Measurements from ENCODE around the gene SMIM44. TPM values are rescaled to one million over a fixed set of nuclear protein-coding genes. Genes with fewer than 3 reads are reported as not detected.
"Not testable (repeated sequence)": the region's sequence is repeated elsewhere in the genome, so short reads cannot be mapped to it uniquely, and the experiment has no call there.

Gene SMIM44
- polyA plus RNA-seq (ENCODE audit: insufficient read length), result not detected
- long read RNA-seq, donor 1, result 0 reads
- long read RNA-seq, donor 2, result 0 reads
- long read RNA-seq, donor 3, result 0 reads
- long read RNA-seq, donor 4, result 0 reads
- long read RNA-seq, donor 5, result 0 reads
- long read RNA-seq, donor 6, result 0 reads
- long read RNA-seq, donor 7, result 0 reads
- long read RNA-seq, donor 8, result 0 reads

GRCh38 chr19:3483226-3483628 lies at the start of gene SMIM44:
TSS of gene SMIM44 (minus strand) at chr19:3483441. CDS start at chr19:3483403, 38 bp downstream.
- DNase-seq, result no peak

- no peak for DNase-seq
Measured at GRCh38 chr19:3533033-3533432, 49.8 kb upstream of the SMIM44 start.

DNA sequence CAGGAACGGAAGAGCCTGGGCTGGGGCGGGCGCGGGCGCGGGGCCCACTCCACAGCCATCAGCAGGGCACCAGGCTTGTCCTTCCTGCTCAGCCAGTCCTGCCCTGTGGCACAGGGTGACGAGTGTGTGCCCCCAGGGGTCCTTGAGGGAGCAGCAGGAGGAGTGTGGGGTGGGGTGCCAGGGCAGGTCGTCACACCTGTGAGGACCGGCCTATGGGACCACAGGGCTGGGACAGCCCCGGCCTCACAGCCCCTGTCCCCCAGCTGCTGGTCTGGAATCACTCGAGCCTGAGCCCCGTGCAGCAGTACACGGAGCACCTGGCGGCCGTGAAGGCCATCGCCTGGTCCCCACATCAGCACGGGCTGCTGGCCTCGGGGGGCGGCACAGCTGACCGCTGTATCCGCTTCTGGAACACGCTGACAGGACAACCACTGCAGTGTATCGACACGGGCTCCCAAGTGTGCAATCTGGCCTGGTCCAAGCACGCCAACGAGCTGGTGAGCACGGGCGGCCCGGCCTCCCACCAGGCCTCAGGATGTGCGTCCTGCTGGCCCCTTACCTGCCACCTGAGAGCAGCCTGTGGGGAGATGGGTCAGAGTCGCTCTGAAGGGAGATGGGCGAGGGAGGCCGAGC lies 49.0 kb upstream of the SMIM44 start:
- no peak for DNase-seq

GRCh38 chr19:3531716-3532115 lies 48.5 kb upstream of the SMIM44 start:
- DNase-seq, result no peak

- no peak for DNase-seq
Measured at GRCh38 chr19:3530389-3530788, 47.1 kb upstream of the SMIM44 start.

DNA sequence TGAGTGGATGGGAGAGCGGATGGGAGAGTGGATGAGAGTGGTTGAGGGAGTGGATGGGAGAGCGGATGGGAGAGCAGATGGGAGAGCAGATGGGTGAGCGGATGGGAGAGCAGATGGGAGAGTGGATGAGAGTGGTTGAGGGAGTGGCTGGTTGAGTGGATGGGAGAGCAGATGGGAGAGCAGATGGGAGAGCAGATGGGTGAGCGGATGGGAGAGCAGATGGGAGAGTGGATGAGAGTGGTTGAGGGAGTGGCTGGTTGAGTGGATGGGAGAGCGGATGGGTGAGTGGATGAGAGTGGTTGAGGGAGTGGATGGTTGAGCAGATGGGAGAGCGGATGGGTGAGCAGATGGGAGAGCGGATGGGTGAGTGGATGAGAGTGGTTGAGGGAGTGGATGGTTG lies 46.1 kb upstream of the SMIM44 start:
- DNase-seq, result not testable (repeated sequence)

GRCh38 chr19:3528539-3529211 lies 45.4 kb upstream of the SMIM44 start:
- no peak for DNase-seq

DNA sequence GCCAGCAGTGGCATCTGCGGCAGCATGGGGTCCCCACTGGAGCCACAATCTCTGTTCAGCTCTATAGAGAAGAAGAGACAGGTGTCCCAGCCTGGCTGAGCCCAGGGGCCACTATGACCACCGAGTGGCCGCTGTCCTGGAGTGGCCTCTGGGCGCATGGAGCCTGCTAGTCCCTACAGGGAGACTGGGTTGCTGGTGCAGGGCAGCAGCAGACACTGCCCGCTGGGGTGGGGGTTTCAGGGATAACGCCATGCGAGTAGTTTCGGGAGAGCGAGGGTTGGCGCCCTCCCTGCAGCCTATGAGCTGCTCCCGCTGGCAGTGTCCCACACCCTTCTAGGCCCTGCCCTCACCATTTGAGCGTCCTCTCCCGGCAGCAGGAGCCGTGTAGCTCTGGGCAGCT lies 44.8 kb upstream of the SMIM44 start:
- no peak for DNase-seq

GRCh38 chr19:3527238-3527910 lies 44.1 kb upstream of the SMIM44 start:
- DNase-seq, result no peak

GRCh38 chr19:3526507-3527237 lies 43.4 kb upstream of the SMIM44 start:
- no peak for DNase-seq

GRCh38 chr19:3524904-3525451 lies 41.7 kb upstream of the SMIM44 start:
- no peak for DNase-seq

DNA sequence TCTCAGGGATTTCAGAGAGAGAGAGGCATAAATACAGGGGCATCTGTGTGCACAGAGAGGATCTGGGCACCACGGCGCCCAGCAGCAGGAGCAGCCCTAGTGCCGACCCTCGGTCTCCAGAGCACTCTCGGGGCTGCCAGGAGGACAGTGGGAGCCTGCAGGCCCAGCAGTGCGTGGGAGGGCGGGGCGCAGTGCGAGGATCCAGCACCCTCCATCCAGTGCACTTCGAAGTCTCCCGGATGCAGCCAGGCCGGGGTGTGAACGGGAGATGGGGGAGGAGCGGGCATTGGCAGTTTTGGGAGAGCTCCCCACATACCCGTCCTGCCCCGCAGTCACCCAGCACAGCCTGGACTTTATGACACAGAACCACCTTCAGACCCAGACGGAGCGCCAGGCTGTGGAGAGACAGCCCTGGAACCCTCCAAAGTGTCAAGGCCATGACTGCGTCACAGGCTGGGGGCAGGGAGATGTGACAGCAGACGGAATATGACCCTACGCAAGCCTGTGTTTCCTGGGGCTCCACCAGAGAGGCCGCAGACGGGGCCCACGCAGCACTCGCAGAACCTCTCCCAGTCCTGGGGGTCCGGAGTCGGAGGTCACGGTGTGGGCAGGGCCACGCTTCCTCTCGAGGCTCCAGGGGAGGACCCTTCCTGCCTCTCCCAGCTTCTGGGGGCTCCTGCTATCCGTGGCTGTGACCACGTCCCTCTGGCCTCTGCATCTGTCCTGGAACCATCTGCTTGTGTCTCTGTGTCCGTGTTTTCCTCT lies 41.0 kb upstream of the SMIM44 start:
- DNase-seq, result no peak

DNA sequence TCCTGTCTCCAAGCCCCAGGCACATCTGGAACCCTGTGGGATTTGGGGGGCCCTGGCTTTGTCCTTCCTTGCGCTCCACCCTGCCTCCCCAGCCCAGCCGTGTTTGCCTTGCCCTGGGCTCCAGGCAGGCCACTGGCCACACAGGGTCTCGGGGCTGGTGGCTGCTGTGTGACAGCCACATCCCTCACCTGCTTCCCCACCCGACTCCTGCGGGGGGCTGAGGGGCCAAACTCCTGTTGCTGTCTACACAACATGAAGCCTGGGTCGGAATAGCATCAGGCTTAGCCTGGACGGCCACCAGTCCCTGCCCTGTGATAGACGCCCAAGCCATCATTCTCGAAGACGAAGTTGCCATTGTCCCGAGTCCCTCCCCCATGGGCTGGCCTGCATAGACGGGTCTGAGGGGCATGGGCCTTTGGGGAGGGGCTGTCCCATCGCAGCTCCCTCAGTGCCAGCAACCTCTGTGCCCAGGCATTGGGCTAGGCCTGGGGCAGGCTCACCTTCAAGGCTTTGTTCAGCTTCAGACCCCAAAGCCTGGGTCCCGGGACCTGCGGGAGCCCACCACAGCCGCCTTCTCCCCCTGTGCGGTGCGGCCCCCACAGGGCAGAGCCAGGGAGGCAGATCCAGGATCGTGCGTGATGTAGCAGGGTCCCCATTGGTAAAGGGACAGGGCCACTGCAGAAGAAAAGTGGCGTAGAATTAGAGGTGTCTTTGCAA lies 40.3 kb upstream of the SMIM44 start:
- DNase-seq, result no peak

DNA sequence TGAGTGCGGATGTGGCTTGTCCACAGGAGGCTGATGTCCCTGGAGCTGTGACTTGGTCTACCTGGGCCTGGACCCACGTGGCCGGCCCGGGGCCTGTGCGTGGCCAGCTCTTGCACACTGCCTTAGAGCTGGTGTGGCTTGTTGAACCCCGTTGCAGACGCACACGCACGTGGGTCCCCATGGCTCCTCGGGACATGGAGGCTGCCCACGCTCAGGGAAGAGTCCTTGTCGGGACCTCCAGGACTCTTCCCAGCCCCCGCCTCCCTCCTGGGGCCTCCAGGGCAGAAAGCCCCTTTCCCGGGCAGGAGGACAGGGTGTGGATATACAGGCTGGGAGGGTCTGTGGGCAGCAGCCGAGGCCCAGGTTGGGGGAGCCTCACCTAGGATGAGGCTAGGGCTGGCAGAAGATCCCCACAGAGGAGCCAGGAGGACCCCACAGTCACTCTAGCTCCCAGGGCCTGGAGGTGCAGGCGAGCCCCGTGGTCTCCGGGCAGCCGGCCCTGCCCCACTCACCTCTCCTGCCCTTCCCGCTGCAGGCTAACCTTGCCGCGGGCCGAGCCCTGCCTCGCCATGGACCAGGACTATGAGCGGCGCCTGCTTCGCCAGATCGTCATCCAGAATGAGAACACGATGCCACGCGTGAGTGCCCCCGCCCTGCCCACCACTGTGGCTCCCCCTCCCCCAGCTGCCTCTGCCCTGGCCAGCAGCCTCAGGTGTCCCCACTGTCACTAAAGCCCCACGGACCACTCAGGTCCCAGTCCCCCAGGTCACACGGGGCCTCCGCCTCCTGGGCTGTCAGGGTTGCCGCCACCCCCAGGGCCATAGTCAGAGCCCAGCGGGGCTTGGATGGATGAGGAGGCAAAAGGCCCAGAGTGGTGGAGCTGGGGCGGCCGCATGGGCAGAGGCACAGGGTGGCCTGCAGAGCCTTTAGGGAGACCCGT lies 39.5 kb upstream of the SMIM44 start:
- DNase-seq, result no peak

GRCh38 chr19:3521104-3521445 lies 37.8 kb upstream of the SMIM44 start:
- no peak for DNase-seq

- no peak for DNase-seq
Measured at GRCh38 chr19:3520166-3521103, 37.2 kb upstream of the SMIM44 start.

- DNase-seq, result no peak
Measured at GRCh38 chr19:3519126-3519525, 35.9 kb upstream of the SMIM44 start.

- DNase-seq, result no peak
Measured at GRCh38 chr19:3518659-3519058, 35.4 kb upstream of the SMIM44 start.

Measured in left kidney (tissue), 8 donors.